Cerebellar nuclear complex (tissue), 1 donor: ENCODE measurements around the gene ZAR1.

Experiments used
- DNase-seq, 2 experiments: peaks; one replicate each; lab custom pipeline; 2025; lab: John Stamatoyannopoulos, UW

The ZAR1 gene

GRCh38 chr4:48490680-48491513 lies 845 bp downstream of the ZAR1 start:
- no peak for DNase-seq

- DNase-seq: no peak
Measured at GRCh38 chr4:48491514-48492176, 1.6 kb downstream of the ZAR1 start.

GRCh38 chr4:48493452-48494100 lies 3.5 kb downstream of the ZAR1 start:
- no peak for DNase-seq

- DNase-seq: no peak
Measured at GRCh38 chr4:48495941-48496340, 5.9 kb downstream of the ZAR1 start.

- no peak for DNase-seq
Measured at GRCh38 chr4:48498895-48499294, 8.8 kb downstream of the ZAR1 start.

GRCh38 chr4:48499551-48500066 lies 9.6 kb downstream of the ZAR1 start:
- DNase-seq: no peak

- no peak for DNase-seq
Measured at GRCh38 chr4:48503233-48504025, 13.4 kb downstream of the ZAR1 start.

GRCh38 chr4:48504026-48504330 lies 13.9 kb downstream of the ZAR1 start:
- no peak for DNase-seq

- DNase-seq: no peak
Measured at GRCh38 chr4:48504352-48504751, 14.3 kb downstream of the ZAR1 start.

- no peak for DNase-seq
Measured at GRCh38 chr4:48506716-48507115, 16.7 kb downstream of the ZAR1 start.

- DNase-seq: no peak
Measured at GRCh38 chr4:48509543-48509942, 19.5 kb downstream of the ZAR1 start.

- no peak for DNase-seq
Measured at GRCh38 chr4:48518143-48518542, 28.1 kb downstream of the ZAR1 start.

GRCh38 chr4:48526406-48526805 lies 36.4 kb downstream of the ZAR1 start:
- DNase-seq: no peak

- no peak for DNase-seq
Measured at GRCh38 chr4:48538358-48538757, 48.3 kb downstream of the ZAR1 start.

- DNase-seq: no peak
Measured at GRCh38 chr4:48539597-48539996, 49.5 kb downstream of the ZAR1 start.

GRCh38 chr4:48542888-48543287 lies 52.8 kb downstream of the ZAR1 start:
- no peak for DNase-seq

GRCh38 chr4:48543796-48544195 lies 53.7 kb downstream of the ZAR1 start:
- DNase-seq: no peak
